ENCODE results near the gene LIN37.
"Not testable (repeated sequence)": the region's sequence is repeated elsewhere in the genome, so short reads cannot be mapped to it uniquely, and the experiment has no call there.

Gene LIN37

DNA sequence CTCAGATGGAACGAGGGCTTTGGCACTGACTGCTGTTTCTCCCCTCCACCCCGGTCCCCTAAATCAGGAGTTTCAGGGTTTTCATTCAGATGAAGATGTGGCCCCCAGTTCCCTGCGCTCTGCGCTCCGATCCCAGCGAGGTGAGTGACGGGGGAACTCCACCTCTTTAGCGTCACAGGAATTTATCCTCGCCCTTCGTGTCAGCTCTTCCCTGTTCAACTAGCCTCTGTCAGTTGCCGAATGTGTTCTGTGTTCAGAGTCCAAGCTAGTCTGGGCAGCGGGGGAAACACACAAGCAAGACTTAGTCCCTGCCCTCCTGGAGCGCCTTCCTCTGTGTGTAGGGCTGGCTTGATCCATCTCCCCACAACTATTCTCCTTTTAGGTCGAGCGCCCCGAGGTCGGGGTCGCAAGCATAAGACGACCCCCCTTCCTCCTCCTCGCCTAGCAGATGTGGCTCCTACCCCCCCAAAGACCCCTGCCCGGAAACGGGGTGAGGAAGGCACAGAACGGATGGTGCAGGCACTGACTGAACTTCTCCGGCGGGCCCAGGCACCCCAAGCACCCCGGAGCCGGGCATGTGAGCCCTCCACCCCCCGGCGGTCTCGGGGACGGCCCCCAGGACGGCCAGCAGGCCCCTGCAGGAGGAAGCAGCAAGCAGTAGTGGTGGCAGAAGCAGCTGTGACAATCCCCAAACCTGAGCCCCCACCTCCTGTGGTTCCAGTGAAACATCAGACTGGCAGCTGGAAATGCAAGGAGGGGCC lies 28.8 kb upstream of the LIN37 start:
- no peak for DNase-seq (ENCODE audit: low read depth in 2 of 3, low spot score in 1 of 3)

DNA sequence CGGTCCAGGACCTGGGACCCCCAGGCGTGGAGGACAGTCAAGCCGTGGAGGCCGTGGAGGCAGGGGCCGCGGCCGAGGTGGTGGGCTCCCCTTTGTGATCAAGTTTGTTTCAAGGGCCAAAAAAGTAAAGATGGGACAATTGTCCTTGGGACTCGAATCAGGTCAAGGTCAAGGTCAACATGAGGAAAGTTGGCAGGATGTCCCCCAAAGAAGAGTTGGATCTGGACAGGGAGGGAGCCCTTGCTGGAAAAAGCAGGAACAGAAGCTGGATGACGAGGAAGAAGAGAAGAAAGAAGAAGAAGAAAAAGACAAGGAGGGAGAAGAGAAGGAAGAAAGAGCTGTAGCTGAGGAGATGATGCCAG lies 28.2 kb upstream of the LIN37 start:
- DNase-seq (ENCODE audit: low read depth in 2 of 3, low spot score in 1 of 3), result no peak

DNA sequence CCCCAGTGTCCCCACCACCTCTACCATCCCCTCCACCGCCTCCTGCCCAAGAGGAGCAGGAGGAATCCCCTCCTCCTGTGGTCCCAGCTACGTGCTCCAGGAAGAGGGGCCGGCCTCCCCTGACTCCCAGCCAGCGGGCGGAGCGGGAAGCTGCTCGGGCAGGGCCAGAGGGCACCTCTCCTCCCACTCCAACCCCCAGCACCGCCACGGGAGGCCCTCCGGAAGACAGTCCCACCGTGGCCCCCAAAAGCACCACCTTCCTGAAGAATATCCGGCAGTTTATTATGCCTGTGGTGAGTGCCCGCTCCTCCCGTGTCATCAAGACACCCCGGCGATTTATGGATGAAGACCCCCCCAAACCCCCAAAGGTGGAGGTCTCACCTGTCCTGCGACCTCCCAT lies 27.7 kb upstream of the LIN37 start:
- DNase-seq (ENCODE audit: low read depth in 2 of 3, low spot score in 1 of 3), result no peak

DNA sequence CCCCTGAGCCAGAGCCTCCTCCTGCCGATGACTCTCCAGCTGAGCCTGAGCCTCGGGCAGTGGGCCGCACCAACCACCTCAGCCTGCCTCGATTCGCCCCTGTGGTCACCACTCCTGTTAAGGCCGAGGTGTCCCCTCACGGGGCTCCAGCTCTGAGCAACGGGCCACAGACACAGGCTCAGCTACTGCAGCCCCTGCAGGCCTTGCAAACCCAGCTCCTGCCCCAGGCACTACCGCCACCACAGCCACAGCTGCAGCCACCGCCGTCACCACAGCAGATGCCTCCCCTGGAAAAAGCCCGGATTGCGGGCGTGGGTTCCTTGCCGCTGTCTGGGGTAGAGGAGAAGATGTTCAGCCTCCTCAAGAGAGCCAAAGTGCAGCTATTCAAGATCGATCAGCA lies 27.0 kb upstream of the LIN37 start:
- DNase-seq (ENCODE audit: low read depth in 2 of 3, low spot score in 1 of 3), result no peak

DNA sequence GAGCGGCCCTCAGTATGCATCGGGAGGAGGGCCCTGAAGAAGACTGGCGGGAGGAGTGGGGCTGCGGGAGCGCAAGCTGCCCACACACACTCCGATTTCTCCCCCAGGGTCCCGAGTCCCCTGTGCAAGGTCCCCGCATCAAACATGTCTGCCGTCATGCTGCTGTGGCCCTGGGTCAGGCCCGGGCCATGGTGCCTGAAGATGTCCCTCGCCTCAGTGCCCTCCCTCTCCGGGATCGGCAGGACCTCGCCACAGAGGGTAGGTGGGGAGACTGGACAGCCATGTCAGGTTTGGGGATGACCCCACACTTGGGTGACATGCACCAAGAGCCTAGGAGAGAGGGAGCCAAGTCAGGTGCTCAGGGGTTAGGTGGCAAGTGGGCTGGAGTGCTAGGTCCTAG lies 25.9 kb upstream of the LIN37 start:
- DNase-seq (ENCODE audit: low read depth in 2 of 3, low spot score in 1 of 3), result no peak

DNA sequence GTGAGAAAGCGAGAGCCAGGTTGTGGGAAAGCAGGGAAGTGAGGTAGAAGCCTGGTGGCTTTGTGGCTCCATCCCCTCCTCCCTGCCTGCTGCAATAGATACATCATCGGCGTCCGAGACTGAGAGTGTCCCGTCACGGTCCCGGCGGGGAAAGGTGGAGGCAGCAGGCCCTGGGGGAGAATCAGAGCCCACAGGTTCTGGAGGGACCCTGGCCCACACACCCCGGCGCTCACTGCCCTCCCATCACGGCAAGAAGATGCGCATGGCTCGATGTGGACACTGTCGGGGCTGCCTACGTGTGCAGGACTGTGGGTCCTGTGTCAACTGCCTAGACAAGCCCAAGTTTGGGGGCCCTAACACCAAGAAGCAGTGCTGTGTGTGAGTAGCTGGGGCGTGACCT lies 25.5 kb upstream of the LIN37 start:
- DNase-seq (ENCODE audit: low read depth in 2 of 3, low spot score in 1 of 3), result no peak

DNA sequence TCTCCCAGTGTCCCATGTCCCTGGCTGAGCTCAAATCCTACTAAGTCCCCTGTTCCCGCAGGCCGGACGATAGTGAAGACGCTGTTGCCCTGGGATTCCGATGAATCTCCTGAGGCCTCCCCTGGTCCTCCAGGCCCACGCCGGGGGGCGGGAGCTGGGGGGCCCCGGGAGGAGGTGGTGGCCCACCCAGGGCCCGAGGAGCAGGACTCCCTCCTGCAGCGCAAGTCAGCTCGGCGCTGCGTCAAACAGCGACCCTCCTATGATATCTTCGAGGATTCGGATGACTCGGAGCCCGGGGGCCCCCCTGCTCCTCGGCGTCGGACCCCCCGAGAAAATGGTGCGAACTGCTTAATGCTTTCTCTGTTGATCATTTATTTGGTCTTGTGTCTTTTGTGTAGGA lies 24.7 kb upstream of the LIN37 start:
- no peak for DNase-seq (ENCODE audit: low read depth in 2 of 3, low spot score in 1 of 3)

DNA sequence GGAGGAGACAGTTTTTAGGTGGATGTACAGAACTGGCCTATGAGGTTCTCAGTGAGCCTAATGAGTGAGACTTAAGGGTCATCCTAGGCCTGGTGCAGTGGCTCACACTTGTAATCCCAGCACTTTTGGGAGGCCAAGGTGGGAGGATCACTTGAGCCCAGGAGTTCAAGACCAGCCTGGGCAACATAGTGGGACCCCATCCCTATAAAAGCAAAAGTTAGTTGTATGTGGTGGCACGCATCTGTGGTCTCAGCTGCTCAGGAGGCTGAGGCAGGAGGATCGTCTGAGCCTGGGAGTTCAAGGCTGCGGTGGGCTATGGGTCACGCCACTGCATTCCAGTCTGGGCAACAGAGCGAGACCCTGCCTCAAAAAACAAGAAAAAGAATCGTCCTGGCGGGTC lies 24.2 kb upstream of the LIN37 start:
- DNase-seq (ENCODE audit: low read depth in 2 of 3, low spot score in 1 of 3), result not testable (repeated sequence)

DNA sequence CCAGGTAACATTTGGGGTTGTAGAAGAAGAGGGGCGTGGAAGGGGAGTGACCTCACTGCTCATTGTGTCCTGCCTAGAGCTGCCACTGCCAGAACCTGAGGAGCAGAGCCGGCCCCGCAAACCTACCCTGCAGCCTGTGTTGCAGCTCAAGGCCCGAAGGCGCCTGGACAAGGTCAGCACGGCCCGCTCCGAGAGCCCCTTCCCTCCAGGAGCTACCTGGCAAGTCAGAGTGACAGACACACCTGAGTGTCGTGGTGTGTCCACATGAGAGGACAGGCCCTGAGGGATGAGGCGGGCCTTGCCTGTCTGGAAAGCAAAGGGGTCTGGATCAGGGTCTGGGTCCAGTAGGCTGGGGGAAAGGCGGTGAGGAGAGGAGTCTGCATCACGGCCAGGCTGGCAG lies 23.8 kb upstream of the LIN37 start:
- DNase-seq (ENCODE audit: low read depth in 2 of 3, low spot score in 1 of 3), result no peak

DNA sequence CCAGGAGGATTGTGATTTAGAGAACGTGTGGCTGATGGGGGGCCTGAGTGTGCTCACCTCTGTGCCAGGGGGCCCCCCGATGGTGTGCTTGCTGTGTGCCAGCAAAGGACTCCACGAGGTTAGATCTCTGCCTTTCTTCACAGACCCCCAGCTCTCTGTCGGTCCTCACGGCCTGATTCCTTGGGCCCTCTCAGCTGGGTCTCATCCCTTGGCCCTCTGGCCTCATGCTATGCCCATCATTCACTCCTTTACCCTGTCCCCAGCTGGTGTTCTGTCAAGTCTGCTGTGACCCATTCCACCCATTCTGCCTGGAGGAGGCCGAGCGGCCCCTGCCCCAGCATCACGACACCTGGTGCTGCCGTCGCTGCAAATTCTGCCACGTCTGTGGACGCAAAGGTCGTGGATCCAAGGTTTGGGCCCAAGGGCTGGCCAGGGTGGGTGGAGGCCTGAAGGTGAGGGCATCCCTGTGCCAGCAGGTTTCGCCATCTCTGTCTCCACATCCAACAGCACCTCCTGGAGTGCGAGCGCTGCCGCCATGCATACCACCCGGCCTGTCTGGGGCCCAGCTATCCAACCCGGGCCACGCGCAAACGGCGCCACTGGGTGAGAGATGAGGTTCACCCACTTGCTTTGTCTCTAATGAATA lies 23.0 kb upstream of the LIN37 start:
- no peak for DNase-seq (ENCODE audit: low read depth in 2 of 3, low spot score in 1 of 3)

DNA sequence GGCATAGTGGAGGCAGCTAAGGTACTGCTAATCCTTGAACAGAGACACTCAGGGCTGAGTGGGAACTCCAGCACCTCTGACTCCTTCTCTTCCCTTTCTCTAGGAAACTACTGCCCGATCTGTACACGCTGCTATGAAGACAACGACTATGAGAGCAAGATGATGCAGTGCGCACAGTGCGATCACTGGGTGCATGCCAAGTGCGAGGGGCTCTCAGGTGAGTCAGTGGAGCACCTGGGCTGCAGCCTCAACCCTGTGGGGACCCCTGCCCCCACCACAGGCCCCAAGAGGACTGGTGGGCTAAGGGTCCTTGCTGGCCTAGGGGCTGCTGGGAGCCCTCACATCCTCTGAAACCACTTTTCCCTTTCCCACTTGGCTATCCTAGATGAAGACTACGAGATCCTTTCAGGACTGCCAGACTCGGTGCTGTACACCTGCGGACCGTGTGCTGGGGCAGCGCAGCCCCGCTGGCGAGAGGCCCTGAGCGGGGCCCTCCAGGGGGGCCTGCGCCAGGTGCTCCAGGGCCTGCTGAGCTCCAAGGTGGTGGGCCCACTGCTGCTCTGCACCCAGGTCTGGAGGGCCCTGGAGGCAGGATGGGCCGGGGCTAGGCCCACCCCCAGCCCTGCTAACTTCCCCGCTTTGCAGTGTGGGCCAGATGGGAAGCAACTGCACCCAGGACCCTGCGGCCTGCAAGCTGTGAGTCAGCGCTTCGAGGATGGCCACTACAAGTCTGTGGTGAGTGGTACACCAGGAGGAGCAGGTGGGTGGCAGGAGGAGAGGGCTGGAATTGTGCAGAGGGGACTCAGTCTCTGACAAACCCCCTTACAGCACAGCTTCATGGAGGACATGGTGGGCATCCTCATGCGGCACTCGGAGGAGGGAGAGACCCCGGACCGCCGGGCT lies 21.1 kb upstream of the LIN37 start:
- no peak for DNase-seq (ENCODE audit: low read depth in 2 of 3, low spot score in 1 of 3)

DNA sequence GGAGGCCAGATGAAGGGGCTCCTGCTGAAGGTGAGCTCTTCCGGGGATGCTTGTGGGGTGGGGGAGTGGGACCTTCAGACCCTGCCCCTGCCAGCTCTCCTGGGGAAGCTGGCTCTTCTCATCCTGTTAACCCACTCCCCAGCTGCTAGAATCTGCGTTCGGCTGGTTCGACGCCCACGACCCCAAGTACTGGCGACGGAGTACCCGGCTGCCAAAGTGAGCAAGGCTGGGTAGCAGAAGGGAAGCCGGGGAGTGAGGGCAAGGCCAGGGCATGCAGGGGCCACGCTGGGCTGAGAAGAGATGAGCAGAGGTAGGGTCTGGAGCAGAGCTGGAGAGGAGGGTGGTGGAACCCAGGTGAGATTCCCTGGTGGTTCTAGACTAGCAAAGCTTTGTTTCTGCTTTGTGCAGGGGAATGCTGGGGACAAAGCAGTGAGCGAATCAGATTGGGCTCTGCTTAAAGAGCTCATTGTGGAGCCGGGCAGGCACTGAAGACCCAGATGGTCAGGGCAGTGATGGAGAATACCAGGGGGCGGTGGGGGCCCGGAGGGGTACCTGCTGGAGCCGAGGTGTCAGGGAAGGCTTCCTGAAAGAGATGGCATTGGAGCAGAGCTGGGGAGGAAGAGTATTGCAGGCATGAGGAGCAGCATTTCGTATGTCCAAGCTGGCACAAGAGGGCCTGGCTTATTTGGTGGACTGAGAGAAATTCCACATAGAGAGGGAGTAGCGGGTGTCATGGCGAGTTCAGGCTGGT lies 20.2 kb upstream of the LIN37 start:
- DNase-seq (ENCODE audit: low read depth in 2 of 3, low spot score in 1 of 3), result no peak

DNA sequence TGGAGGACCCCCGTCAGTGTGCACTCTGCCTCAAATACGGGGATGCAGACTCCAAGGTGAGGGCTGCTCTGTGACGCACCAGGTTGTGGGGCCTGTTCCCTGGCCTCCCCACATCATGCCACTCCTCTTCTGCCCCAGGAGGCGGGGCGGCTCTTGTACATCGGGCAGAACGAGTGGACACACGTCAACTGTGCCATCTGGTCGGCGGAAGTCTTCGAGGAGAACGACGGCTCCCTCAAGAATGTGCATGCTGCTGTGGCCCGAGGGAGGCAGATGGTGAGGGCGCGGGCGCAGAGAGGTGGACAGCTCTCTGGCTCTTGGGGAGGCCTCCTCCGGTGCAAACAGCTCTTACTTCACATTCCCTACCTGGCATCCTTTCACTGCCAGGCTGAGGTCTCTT lies 19.4 kb upstream of the LIN37 start:
- DNase-seq (ENCODE audit: low read depth in 2 of 3, low spot score in 1 of 3), result no peak

DNA sequence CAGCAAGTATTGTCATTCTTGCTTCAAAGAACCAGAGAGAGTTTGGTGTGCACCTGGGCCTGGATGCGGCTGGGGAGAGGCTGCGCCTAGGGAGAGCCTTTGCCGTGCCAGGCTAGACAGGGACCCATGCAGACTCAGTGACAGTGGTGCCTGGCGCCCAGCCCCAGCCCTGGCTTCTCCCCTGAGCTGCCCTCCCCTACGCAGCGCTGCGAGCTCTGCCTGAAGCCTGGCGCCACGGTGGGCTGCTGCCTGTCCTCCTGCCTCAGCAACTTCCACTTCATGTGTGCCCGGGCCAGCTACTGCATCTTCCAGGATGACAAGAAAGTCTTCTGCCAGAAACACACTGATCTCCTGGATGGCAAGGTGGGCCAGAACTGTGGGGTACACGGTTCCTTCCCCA lies 18.6 kb upstream of the LIN37 start:
- no peak for DNase-seq (ENCODE audit: low read depth in 2 of 3, low spot score in 1 of 3)

DNA sequence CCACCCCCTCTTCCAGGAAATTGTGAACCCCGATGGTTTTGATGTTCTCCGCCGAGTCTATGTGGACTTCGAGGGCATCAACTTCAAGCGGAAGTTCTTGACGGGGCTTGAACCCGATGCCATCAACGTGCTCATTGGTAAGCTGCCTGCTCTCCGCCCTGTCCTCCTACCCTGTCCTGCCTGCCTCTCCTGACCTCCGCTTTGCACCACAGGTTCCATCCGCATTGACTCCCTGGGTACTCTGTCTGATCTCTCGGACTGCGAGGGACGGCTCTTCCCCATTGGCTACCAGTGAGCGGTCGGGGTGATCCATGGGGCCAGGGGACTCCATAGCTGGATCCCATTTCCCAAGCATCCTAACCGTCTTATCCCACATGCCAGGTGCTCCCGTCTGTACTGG lies 18.1 kb upstream of the LIN37 start:
- no peak for DNase-seq (ENCODE audit: low read depth in 2 of 3, low spot score in 1 of 3)

DNA sequence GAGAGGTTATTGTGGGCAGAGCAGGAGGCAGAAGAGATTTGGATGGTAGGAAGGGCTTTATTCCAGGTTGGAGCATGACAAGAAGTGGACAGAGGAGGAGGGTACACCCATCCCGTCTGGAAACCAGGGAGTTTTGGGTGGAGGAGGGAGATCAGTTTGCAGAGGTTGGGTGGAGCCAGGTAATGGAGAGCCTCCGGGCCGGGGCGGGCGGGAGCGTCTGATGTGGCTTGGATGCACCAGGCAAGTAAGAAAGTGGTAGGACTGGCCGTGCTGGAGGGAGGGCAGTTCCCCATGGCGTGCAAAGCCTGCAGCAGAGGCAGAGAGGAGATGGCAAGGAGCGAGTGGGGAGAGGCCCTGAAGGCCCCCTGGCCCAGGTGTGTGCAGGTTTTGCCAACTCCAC lies 17.0 kb upstream of the LIN37 start:
- DNase-seq (ENCODE audit: low read depth in 2 of 3, low spot score in 1 of 3), result no peak

DNA sequence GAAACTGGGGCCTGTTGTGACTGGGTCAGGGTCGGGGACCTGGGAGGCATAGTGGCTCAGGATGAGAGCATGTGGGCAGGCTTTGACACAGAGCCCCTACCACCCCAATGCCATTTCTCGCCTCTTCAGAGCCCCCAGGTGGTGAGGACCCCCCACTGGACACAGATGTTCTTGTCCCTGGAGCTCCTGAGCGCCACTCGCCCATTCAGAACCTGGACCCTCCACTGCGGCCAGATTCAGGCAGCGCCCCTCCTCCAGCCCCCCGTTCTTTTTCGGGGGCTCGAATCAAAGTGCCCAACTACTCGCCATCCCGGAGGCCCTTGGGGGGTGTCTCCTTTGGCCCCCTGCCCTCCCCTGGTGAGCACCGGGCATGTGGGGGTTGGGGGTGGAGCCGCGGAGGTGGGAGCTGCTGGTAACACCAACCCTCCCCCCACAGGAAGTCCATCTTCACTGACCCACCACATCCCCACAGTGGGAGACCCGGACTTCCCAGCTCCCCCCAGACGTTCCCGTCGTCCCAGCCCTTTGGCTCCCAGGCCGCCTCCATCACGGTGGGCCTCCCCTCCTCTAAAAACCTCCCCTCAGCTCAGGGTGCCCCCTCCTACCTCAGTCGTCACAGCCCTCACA lies 16.5 kb upstream of the LIN37 start:
- no peak for DNase-seq (ENCODE audit: low read depth in 2 of 3, low spot score in 1 of 3)

DNA sequence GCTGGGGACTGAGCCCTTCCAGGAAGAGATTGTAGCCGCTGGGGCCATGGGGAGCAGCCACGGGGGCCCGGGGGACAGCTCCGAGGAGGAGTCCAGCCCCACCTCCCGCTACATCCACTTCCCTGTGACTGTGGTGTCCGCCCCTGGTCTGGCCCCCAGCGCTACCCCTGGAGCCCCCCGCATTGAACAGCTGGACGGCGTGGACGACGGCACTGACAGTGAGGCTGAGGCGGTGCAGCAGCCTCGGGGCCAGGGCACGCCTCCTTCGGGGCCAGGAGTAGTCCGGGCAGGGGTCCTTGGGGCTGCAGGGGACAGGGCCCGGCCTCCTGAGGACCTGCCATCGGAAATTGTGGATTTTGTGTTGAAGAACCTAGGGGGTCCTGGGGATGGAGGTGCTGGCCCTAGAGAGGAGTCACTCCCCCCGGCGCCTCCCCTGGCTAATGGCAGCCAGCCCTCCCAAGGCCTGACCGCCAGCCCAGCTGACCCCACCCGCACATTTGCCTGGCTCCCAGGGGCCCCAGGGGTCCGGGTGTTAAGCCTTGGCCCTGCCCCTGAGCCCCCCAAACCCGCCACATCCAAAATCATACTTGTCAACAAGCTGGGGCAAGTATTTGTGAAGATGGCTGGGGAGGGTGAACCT lies 15.7 kb upstream of the LIN37 start:
- DNase-seq (ENCODE audit: low read depth in 2 of 3, low spot score in 1 of 3), result no peak

DNA sequence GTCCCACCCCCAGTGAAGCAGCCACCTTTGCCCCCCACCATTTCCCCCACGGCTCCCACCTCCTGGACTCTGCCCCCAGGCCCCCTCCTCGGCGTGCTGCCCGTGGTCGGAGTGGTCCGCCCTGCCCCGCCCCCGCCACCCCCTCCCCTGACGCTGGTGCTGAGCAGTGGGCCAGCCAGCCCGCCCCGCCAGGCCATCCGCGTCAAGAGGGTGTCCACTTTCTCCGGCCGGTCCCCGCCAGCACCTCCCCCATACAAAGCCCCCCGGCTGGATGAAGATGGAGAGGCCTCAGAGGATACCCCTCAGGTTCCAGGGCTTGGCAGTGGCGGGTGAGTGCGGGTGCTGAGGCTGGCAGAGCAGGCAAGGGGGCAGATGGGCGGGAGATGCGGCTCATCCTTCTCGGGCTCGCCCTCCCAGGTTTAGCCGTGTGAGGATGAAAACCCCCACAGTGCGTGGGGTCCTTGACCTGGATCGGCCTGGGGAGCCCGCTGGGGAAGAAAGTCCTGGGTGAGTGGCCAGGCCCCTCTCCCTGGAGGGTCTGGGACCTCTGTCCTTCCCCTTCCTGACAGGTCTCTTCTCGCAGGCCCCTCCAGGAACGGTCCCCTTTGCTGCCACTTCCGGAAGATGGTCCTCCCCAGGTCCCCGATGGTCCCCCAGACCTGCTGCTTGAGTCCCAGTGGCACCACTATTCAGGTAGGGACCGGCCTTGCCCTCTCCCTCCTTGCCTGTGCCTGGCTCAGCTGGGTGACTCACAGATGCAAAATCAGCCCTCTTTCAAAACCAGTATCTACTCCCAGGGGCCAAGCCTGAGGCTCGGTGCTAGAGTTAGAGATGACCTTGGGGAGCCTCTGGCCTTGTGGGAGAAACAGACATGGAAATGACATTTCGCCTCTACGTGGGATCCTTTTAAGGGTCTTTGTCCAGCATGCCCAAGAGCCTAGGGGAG lies 14.9 kb upstream of the LIN37 start:
- no peak for DNase-seq (ENCODE audit: low read depth in 2 of 3, low spot score in 1 of 3)

All from stimulated activated CD4-positive, alpha-beta T cell treated with anti-CD3 and anti-CD28 coated beads, Interleukin-12 subunit alpha, Interleukin-12 subunit beta, amount 100 ng/mL, for 48 hours (primary cell).